Measurements from ENCODE around the gene GABPB1.

DNA sequence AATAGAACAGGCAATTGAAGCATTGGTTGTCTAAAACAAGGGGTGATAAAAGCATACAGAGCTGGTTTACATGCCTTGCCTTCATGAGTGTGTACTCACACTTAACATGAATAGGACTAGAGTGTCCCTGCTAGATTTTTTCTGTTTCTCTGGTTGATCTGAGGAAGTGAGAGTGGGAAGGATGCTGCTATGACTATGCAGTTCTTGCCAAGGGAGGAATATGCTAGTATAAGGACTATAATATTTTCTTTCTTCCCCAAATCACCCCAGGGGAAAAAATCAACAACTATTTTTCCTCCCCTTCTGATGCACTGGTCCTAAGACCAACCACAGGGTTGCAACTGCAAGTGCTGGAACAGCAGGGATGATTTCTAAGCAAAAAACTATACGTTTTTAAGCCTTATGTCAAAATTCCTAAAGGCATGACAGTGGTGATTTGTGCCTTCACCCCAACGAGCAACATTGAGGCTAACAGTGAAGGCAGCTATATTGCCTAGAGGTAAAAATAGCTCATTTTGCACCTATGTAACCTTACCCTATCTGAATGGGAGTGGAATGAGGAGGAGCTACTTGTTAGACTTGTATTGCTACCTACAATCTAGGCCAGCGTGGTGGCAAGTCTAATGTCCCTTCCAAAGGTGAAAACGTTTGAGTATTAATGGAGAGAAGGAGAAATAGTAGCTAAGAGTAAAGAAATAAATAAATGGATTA lies 35.7 kb upstream of the GABPB1 start:
- TF ChIP-seq MEIS2 (CRISPR knock-in tag; IDR thresholded peaks at IDR 0.05) (no peak), MXD4 (CRISPR knock-in tag; IDR thresholded peaks at IDR 0.05) (no peak), GATAD2A (CRISPR knock-in tag; IDR thresholded peaks at IDR 0.05) (no peak), MTF2 (CRISPR knock-in tag; IDR thresholded peaks at IDR 0.05; ENCODE audit: borderline replicate concordance) (no peak), EP300 (IDR thresholded peaks at IDR 0.05; ENCODE audit: low read depth in 2 of 2, low read length in 2 of 2) (no peak), EP300 (CRISPR knock-in tag; IDR thresholded peaks at IDR 0.05; ENCODE audit: borderline replicate concordance) (no peak), FOXO4 (CRISPR knock-in tag; conservative IDR thresholded peaks at IDR 0.05) (no peak), MAFG (CRISPR knock-in tag; IDR thresholded peaks at IDR 0.05) (no peak), POLR2A (IDR thresholded peaks at IDR 0.05; ENCODE audit: insufficient read depth in 1 of 2, low read depth in 2 of 2, low read length in 2 of 2) (no peak), SMC3 (IDR thresholded peaks at IDR 0.05; ENCODE audit: low read length) (no peak), ZNF441 (CRISPR knock-in tag; IDR thresholded peaks at IDR 0.05; ENCODE audit: borderline replicate concordance) (no peak), BORCS8-MEF2B (CRISPR knock-in tag; IDR thresholded peaks at IDR 0.05) (no peak), GABPA (IDR thresholded peaks at IDR 0.05; ENCODE audit: low read depth, low read length) (no peak), GABPA (CRISPR knock-in tag; IDR thresholded peaks at IDR 0.05; ENCODE audit: low read depth) (no peak)

Measured in HepG2 (cell line).